Frontal cortex (tissue), 4 donors: ENCODE data around the gene SSRP1. TPM values are rescaled to one million over a fixed set of nuclear protein-coding genes. Genes with fewer than 3 reads are reported as not detected.
A peak's percentile ranks its signal among the peaks of the same experiment; 100 is the strongest.
"Not testable (repeated sequence)": the region's sequence is repeated elsewhere in the genome, so short reads cannot be mapped to it uniquely, and the experiment has no call there.

Experiments
- DNase-seq, 2 donors: peaks; one replicate each; pipeline ENCODE4 v3.0.0; 2012; ENCODE audit warnings: low spot score in 2 of 2
- FAIRE-seq: peaks from 2 replicates; lab custom pipeline; 2012; peaks lifted over from hg19 to GRCh38; lab: Jason Lieb, UNC
- total RNA-seq: library from RNA; depleted of rRNA; stranded (reverse); fragments of >200 nt; gene quantifications from one replicate; pipeline ENCODE4 v1.2.3, GENCODE V29; 2014
- donor health status: control.
- donor health status: control.
- donor health status: control.

The SSRP1 gene
- total RNA-seq, 1 donor from 2014 or later = 53.8 TPM

- DNase-seq = no peak
- no peak for FAIRE-seq
Measured at GRCh38 chr11:57342702-57343101, 7.0 kb upstream of the SSRP1 start.

GRCh38 chr11:57341250-57341808 is 5.6 kb upstream of the SSRP1 start:
- FAIRE-seq (no peak), DNase-seq (no peak)

GRCh38 chr11:57340039-57340615 is 4.4 kb upstream of the SSRP1 start:
- no peak for FAIRE-seq
- DNase-seq = no peak

GRCh38 chr11:57339328-57339727 is 3.6 kb upstream of the SSRP1 start:
- FAIRE-seq (no peak), DNase-seq (no peak)

- DNase-seq (no peak), FAIRE-seq (no peak)
Measured at GRCh38 chr11:57338142-57338541, 2.5 kb upstream of the SSRP1 start, which contains the start of gene P2RX3. Gene P2RX3 (plus strand): TSS chr11:57338352. CDS start chr11:57338551, 199 bp downstream.

GRCh38 chr11:57336856-57337255 is 1.2 kb upstream of the SSRP1 start:
- not testable (repeated sequence) for FAIRE-seq, DNase-seq

GRCh38 chr11:57336111-57336666 is 497 bp upstream of the SSRP1 start:
- DNase-seq = no peak
- FAIRE-seq = no peak

GRCh38 chr11:57335023-57335342 is 709 bp downstream of the SSRP1 start:
- DNase-seq (no peak), FAIRE-seq (no peak)

- no peak for FAIRE-seq
Measured at GRCh38 chr11:57332694-57333440, 2.8 kb downstream of the SSRP1 start.

GRCh38 chr11:57331720-57332119 is 4.0 kb downstream of the SSRP1 start:
- DNase-seq (no peak), FAIRE-seq (no peak)

More at GRCh38 chr11:57332694-57333440, 2.8 kb downstream of the SSRP1 start:
- DNase-seq = no peak

GRCh38 chr11:57330029-57330428 is 5.7 kb downstream of the SSRP1 start:
- FAIRE-seq = no peak
- DNase-seq = no peak

GRCh38 chr11:57327721-57328120 is 8.0 kb downstream of the SSRP1 start:
- no peak for FAIRE-seq

GRCh38 chr11:57325735-57326048 is 10.0 kb downstream of the SSRP1 start:
- FAIRE-seq = no peak
- DNase-seq = peak in 1 of 2 donors; percentile 60

More at GRCh38 chr11:57327721-57328120, 8.0 kb downstream of the SSRP1 start:
- no peak for DNase-seq

GRCh38 chr11:57324886-57325734 is 10.6 kb downstream of the SSRP1 start, which contains the start of gene TNKS1BP1:
Gene TNKS1BP1 (minus strand): TSS chr11:57324952. CDS start chr11:57321885, 3,067 bp downstream.
- FAIRE-seq = no peak
- peak; percentile 95 to 97 for DNase-seq

GRCh38 chr11:57324154-57324885 is 11.4 kb downstream of the SSRP1 start:
- no peak for FAIRE-seq
- DNase-seq = peak; percentile 57 to 66

GRCh38 chr11:57323855-57324153 is 11.9 kb downstream of the SSRP1 start:
- FAIRE-seq = no peak
- DNase-seq = no peak

GRCh38 chr11:57323167-57323854 is 12.4 kb downstream of the SSRP1 start:
- DNase-seq = no peak
- no peak for FAIRE-seq

- DNase-seq (peak; percentile 76 to 86), FAIRE-seq (no peak)
Measured at GRCh38 chr11:57322256-57323166, 13.2 kb downstream of the SSRP1 start.
